Measurements from ENCODE around the gene ORAI3. TPM values are rescaled to one million over a fixed set of nuclear protein-coding genes. Genes with fewer than 3 reads are reported as not detected.

ORAI3 gene
- total RNA-seq, 1 experiment from 2014 or later: 26.9 TPM

DNA sequence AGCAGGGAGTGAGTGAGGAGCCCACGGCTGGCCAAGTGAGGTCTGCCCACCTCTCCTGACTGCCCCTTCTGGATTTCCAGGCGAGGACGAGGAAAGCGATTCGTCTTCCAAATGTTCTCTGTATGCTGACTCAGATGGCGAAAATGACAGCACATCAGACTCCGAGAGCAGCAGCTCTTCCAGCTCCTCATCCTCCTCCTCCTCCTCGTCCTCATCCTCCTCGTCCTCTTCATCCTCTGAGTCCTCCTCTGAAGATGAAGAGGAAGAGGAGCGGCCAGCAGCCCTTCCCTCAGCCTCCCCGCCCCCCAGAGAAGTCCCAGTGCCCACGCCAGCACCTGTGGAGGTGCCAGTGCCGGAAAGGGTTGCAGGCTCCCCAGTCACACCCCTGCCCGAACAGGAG, 22.4 kb downstream of the ORAI3 start:
- H3K36me3 ChIP-seq (ENCODE audit: control insufficient read depth, insufficient read depth, low read length): peaks cover 23% of the 10 kb centered on the region
- BruUV-seq (replicated peaks): no TSS peak
- CTCF ChIA-PET: no interaction called here
- no peak overlapping the region for H3K4me3 ChIP-seq (ENCODE audit: low read depth in 2 of 2, low read length in 2 of 2)
- H3K27ac ChIP-seq (ENCODE audit: low read length): no peak overlapping the region
- POLR2A ChIA-PET: no interaction called here
- intact Hi-C loops (cut with micrococcal nuclease; ENCODE audit: unreplicated experiment) (no loop called here), in situ Hi-C loops (cut with HindIII; ENCODE audit: low pct_unique_long_range_greater_than_20kb, low sequenced_read_pairs) (no loop called here)
- no peaks in the 10 kb centered on the region for H3K27me3 ChIP-seq (ENCODE audit: control insufficient read depth, insufficient read depth, low read length)
- H3K4me1 ChIP-seq (ENCODE audit: control insufficient read depth, insufficient read depth, low read length): no peaks in the 10 kb centered on the region
- ATAC-seq (no peak), DNase-seq (ENCODE audit: low read depth, low spot score) (no peak)
- TF ChIP-seq TCF7L2 (IDR thresholded peaks at IDR 0.05; ENCODE audit: low read depth, low read length): no peak
- TF ChIP-seq SIN3A (IDR thresholded peaks at IDR 0.05; ENCODE audit: borderline replicate concordance, insufficient read depth, low read depth, low read length): no peak
- TF ChIP-seq, protein P1, sequence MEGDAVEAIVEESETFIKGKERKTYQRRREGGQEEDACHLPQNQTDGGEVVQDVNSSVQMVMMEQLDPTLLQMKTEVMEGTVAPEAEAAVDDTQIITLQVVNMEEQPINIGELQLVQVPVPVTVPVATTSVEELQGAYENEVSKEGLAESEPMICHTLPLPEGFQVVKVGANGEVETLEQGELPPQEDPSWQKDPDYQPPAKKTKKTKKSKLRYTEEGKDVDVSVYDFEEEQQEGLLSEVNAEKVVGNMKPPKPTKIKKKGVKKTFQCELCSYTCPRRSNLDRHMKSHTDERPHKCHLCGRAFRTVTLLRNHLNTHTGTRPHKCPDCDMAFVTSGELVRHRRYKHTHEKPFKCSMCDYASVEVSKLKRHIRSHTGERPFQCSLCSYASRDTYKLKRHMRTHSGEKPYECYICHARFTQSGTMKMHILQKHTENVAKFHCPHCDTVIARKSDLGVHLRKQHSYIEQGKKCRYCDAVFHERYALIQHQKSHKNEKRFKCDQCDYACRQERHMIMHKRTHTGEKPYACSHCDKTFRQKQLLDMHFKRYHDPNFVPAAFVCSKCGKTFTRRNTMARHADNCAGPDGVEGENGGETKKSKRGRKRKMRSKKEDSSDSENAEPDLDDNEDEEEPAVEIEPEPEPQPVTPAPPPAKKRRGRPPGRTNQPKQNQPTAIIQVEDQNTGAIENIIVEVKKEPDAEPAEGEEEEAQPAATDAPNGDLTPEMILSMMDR (IDR thresholded peaks at IDR 0.05): no peak
- TF ChIP-seq POLR2AphosphoS5 (IDR thresholded peaks at IDR 0.05; ENCODE audit: low read depth, low read length): no peak
- TF ChIP-seq, protein P2, sequence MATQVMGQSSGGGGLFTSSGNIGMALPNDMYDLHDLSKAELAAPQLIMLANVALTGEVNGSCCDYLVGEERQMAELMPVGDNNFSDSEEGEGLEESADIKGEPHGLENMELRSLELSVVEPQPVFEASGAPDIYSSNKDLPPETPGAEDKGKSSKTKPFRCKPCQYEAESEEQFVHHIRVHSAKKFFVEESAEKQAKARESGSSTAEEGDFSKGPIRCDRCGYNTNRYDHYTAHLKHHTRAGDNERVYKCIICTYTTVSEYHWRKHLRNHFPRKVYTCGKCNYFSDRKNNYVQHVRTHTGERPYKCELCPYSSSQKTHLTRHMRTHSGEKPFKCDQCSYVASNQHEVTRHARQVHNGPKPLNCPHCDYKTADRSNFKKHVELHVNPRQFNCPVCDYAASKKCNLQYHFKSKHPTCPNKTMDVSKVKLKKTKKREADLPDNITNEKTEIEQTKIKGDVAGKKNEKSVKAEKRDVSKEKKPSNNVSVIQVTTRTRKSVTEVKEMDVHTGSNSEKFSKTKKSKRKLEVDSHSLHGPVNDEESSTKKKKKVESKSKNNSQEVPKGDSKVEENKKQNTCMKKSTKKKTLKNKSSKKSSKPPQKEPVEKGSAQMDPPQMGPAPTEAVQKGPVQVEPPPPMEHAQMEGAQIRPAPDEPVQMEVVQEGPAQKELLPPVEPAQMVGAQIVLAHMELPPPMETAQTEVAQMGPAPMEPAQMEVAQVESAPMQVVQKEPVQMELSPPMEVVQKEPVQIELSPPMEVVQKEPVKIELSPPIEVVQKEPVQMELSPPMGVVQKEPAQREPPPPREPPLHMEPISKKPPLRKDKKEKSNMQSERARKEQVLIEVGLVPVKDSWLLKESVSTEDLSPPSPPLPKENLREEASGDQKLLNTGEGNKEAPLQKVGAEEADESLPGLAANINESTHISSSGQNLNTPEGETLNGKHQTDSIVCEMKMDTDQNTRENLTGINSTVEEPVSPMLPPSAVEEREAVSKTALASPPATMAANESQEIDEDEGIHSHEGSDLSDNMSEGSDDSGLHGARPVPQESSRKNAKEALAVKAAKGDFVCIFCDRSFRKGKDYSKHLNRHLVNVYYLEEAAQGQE (IDR thresholded peaks at IDR 0.05; ENCODE audit: insufficient read depth in 1 of 2, low read depth in 2 of 2, low read length in 1 of 2): no peak
- no peaks in the 10 kb centered on the region for H3K9me3 ChIP-seq (ENCODE audit: control insufficient read depth, insufficient read depth, low read depth, low read length)

DNA sequence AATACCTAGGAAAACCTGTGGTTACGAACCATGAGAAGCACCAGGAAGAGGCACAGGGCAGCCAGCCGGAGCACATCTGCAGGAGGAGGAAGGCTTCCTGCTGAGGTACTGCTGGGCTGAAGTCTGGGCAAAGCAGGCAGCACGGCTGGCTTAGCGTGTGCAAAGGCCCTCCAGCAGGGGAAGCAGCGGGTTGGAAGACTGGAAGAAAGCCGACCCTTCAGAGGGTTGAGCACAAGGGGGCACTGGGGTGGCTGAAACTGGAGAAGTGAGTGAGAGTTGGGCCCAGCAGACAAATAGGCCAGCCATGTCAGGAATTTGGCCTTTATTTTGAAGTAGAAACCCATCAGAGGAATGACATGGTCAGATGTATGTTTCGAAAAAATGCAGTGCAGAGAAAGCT, 24.0 kb downstream of the ORAI3 start:
- no peaks in the 10 kb centered on the region for H3K27me3 ChIP-seq (ENCODE audit: control insufficient read depth, insufficient read depth, low read length)
- no peak for ATAC-seq
- H3K4me3 ChIP-seq (ENCODE audit: low read depth in 2 of 2, low read length in 2 of 2): no peak overlapping the region
- BruUV-seq (replicated peaks): no TSS peak
- POLR2A ChIA-PET: no interaction called here
- CTCF ChIA-PET: no interaction called here
- no peak overlapping the region for H3K27ac ChIP-seq (ENCODE audit: low read length)
- no peaks in the 10 kb centered on the region for H3K9me3 ChIP-seq (ENCODE audit: control insufficient read depth, insufficient read depth, low read depth, low read length)
- H3K4me1 ChIP-seq (ENCODE audit: control insufficient read depth, insufficient read depth, low read length): no peaks in the 10 kb centered on the region
- TF ChIP-seq, protein P2 (IDR thresholded peaks at IDR 0.05; ENCODE audit: insufficient read depth in 1 of 2, low read depth in 2 of 2, low read length in 1 of 2): no peak
- TF ChIP-seq POLR2AphosphoS5 (IDR thresholded peaks at IDR 0.05; ENCODE audit: low read depth, low read length) (no peak), TCF7L2 (IDR thresholded peaks at IDR 0.05; ENCODE audit: low read depth, low read length) (no peak), SIN3A (IDR thresholded peaks at IDR 0.05; ENCODE audit: borderline replicate concordance, insufficient read depth, low read depth, low read length) (no peak)
- TF ChIP-seq, protein P1 (IDR thresholded peaks at IDR 0.05): no peak
- intact Hi-C loops (cut with micrococcal nuclease; ENCODE audit: unreplicated experiment) (no loop called here), in situ Hi-C loops (cut with HindIII; ENCODE audit: low pct_unique_long_range_greater_than_20kb, low sequenced_read_pairs) (no loop called here)
- no peak for DNase-seq (ENCODE audit: low read depth, low spot score)
- H3K36me3 ChIP-seq (ENCODE audit: control insufficient read depth, insufficient read depth, low read length): peaks cover 23% of the 10 kb centered on the region

All from Panc1 (cell line).